Muscle layer of colon (tissue), 2 donors: ENCODE measurements around the gene ASB11.
A peak's percentile ranks its signal among the peaks of the same experiment; 100 is the strongest.

ENCODE experiments used
- H3K27ac ChIP-seq: one replicate; pipeline ENCODE4 v1.7.0; 2013; ENCODE audit warnings: low read depth, mild to moderate bottlenecking, low read length, moderate library complexity
- H3K27me3 ChIP-seq, 2 donors: one replicate each; pipeline ENCODE4 v1.7.0; 2013; ENCODE audit warnings: low read length in 2 of 2, mild to moderate bottlenecking in 2 of 2; ENCODE audit not compliant: insufficient read depth in 2 of 2, control insufficient read depth in 1 of 2
- H3K36me3 ChIP-seq: one replicate; pipeline ENCODE4 v1.7.0; 2013; ENCODE audit warnings: mild to moderate bottlenecking, low read length; ENCODE audit not compliant: insufficient read depth
- H3K4me1 ChIP-seq: one replicate; pipeline ENCODE4 v1.7.0; 2013; ENCODE audit warnings: mild to moderate bottlenecking, low read length; ENCODE audit not compliant: insufficient read depth
- H3K4me3 ChIP-seq, 2 donors: one replicate each; pipeline ENCODE4 v1.7.0; 2013; ENCODE audit warnings: low read length in 2 of 2, low read depth in 1 of 2, mild to moderate bottlenecking in 1 of 2, moderate library complexity in 1 of 2
- H3K9ac ChIP-seq: one replicate; pipeline ENCODE4 v1.7.0; 2013; ENCODE audit warnings: low read length
- H3K9me3 ChIP-seq: one replicate; pipeline ENCODE4 v1.7.0; 2013; ENCODE audit warnings: mild to moderate bottlenecking, low read length
- donor health status: abdominal sarcoma.
- donor health status: Adenocarcinoma of cecum.

ASB11 gene, protein sequence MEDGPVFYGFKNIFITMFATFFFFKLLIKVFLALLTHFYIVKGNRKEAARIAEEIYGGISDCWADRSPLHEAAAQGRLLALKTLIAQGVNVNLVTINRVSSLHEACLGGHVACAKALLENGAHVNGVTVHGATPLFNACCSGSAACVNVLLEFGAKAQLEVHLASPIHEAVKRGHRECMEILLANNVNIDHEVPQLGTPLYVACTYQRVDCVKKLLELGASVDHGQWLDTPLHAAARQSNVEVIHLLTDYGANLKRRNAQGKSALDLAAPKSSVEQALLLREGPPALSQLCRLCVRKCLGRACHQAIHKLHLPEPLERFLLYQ

DNA sequence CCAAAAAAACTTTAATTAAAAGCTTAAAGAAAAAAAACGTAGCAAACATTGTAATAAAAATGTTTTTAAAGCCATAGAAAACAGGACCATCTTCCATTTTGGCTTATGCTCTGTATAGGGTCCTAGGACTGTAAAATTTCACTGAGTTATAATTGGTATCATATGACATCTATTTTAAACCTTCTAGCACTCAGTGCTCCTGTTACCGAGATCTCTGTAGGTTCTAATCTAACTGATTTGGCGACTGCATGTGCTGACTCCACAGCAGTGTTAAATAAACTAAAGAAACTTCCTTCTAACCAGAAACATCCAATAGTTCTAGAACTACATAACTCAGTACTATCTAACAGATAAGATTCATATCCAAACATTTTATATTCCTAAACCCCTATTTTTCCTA lies at the start of gene ASB11:
TSS of gene ASB11 (minus strand) at position 132 of the 400 bp plus-strand sequence. CDS start at position 97, 35 bp downstream.
- Histone ChIP-seq H3K4me3 (no peak within 1 kb of the TSS), H3K27ac (no peak within 1 kb of the TSS), H3K9ac (no peak within 1 kb of the TSS)

DNA sequence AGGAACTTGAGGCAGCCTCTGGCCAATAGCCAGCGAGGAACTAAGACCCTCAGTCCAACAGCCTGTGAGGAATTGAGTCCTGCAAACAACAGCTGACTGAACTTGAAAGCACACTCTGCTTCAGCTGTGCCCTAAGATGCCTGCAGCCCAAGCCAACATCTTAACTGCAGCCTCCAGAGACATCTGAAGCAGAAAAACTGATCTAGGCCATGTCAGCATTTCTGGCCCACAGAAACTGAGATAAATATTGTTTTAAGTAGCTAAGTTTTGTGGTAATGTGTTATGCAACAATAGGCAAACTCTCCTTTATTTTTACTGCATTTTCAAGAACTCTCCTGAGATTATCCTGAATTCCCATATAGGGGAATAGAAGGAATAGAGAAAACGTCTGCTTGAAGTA lies 44.3 kb upstream of the ASB11 start:
- no peaks in the 10 kb centered on the region for H3K36me3 ChIP-seq
- H3K27me3 ChIP-seq, result no peaks in the 10 kb centered on the region

More for the DNA sequence above, at the start of gene ASB11:
- Histone ChIP-seq H3K4me1 (no peaks in the 10 kb centered on the region), H3K27me3 (no peaks in the 10 kb centered on the region), H3K36me3 (no peaks in the 10 kb centered on the region), H3K9me3 (no peaks in the 10 kb centered on the region)

DNA sequence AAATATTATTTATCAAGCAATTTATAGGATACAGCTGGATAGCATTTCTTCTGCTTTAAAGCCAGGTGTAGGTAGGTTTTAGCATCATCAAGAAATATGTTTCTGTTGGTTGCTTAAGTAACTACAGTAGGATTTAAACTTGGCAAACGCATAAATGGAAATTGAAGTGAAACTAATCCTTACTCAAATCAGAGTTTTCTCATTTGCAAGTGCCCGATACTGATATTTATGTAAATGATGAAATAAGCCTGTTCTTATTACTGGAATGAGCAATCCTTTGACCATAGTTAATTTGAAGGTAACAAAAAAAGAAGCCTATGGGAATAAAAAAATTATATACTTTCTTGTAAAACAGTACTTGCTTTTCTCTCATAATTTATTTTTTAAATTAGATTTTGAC lies 43.1 kb upstream of the ASB11 start:
- H3K9ac ChIP-seq, result no peak overlapping the region
- no peak overlapping the region for H3K27ac ChIP-seq
- H3K4me3 ChIP-seq, result no peak overlapping the region
- H3K9me3 ChIP-seq, result no peaks in the 10 kb centered on the region
- H3K36me3 ChIP-seq, result no peaks in the 10 kb centered on the region
- H3K4me1 ChIP-seq, result no peaks in the 10 kb centered on the region
- no peaks in the 10 kb centered on the region for H3K27me3 ChIP-seq

More for the DNA sequence above, 44.3 kb upstream of the ASB11 start:
- Histone ChIP-seq H3K9ac (no peak overlapping the region), H3K27ac (no peak overlapping the region), H3K4me1 (no peaks in the 10 kb centered on the region), H3K9me3 (no peaks in the 10 kb centered on the region), H3K4me3 (no peak overlapping the region)

DNA sequence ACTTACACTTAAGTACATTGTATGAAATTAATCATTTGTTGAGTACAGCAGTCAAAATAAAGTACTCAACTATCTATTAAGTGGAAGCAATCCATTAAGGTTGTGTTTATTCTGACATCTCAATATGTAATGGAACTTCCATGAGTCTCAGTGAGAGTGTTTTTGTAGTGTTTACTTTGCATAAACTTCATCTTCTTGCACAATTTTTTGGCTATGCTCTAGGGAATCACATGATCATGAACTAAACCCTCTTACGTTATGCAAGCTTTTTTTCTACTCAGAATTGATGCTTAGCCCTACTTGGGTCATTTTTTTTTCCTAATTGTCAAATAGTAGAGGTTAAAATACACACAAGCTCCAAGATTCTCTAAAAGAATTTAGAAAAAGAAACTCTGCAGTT lies 41.0 kb upstream of the ASB11 start:
- Histone ChIP-seq H3K36me3 (no peaks in the 10 kb centered on the region), H3K4me1 (no peaks in the 10 kb centered on the region), H3K4me3 (no peak overlapping the region), H3K9me3 (no peaks in the 10 kb centered on the region), H3K27me3 (no peaks in the 10 kb centered on the region), H3K9ac (no peak overlapping the region), H3K27ac (no peak overlapping the region)

DNA sequence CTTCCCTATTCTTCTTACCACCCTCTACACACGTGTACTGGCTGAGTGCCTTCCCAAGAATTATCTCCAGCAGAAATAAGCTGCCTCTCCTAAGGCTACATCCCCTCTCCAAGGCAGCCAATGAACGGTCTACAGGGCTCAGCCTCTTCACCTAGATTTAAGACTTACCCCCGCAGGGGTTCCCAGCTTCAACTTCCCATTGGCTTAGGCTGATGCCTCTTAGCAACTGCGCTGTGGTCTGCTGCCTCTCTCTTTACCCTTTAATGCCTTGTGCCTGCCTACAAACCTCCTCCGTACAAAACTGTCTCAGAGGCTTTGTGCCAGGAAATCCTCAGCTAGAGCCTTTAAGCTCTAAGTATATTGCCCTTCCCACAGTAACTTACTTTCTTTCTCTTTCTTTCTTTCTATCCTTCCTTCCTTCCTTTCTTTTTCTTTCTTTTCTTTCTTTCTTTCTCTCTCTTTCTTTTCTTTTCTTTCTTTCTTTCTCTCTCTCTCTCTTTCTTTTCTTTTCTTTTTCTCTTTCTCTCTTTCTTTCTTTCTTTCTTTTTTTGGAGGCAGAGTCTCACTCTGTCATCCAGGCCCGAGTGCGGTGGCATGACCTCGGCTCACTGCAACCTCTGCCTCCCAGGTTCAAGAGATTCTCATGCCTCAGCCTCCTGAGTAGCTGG lies 35.0 kb upstream of the ASB11 start:
- no peak overlapping the region for H3K9ac ChIP-seq
- H3K27me3 ChIP-seq, result no peaks in the 10 kb centered on the region

DNA sequence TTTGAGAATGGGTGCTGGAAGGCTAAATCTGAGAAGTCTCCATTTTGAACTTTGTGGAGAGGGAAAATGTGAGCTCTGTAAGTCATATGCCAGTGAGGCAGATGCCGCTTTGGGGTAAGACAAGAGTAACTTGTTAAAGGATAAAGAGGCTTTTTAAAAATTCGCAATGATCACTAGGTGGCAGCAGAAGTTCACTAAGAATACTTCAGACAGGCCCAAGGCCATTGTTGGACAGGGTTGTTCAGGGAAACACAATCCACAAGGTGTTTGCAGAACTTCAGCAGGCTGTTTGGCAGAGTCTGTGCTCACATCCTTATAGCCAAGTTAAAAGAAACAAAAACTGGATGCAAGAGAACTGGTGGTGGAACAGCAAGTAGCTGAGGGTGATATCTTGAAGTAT lies 33.6 kb upstream of the ASB11 start:
- Histone ChIP-seq H3K27ac (no peak overlapping the region), H3K9me3 (no peaks in the 10 kb centered on the region), H3K36me3 (no peaks in the 10 kb centered on the region), H3K27me3 (no peaks in the 10 kb centered on the region), H3K4me1 (no peaks in the 10 kb centered on the region), H3K4me3 (no peak overlapping the region), H3K9ac (no peak overlapping the region)

More for the DNA sequence above, 35.0 kb upstream of the ASB11 start:
- Histone ChIP-seq H3K4me1 (no peaks in the 10 kb centered on the region), H3K36me3 (no peaks in the 10 kb centered on the region), H3K27ac (no peak overlapping the region), H3K4me3 (no peak overlapping the region), H3K9me3 (no peaks in the 10 kb centered on the region)

DNA sequence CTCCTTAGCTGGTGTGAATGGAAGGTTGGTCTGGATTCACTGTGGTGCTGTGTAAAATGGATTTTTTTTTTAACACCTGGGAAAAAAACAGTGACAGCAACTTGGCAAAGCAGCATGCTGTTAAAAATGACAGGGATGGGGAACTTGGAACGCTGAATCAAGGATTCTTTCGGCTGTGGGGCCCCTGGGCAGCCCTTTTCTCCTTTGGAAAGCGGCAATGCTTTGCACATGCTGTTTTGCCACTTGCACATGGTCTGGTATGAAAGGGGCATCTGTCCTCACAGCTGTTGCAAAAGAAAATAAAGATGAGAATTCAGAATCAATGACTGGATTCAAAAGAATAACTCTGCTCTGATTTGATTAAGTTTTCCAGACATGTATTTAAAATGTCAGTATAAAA lies 30.5 kb upstream of the ASB11 start:
- Histone ChIP-seq H3K27ac (no peak overlapping the region), H3K9ac (no peak overlapping the region), H3K27me3 (no peaks in the 10 kb centered on the region), H3K4me1 (no peaks in the 10 kb centered on the region), H3K36me3 (no peaks in the 10 kb centered on the region), H3K4me3 (no peak overlapping the region), H3K9me3 (no peaks in the 10 kb centered on the region)

DNA sequence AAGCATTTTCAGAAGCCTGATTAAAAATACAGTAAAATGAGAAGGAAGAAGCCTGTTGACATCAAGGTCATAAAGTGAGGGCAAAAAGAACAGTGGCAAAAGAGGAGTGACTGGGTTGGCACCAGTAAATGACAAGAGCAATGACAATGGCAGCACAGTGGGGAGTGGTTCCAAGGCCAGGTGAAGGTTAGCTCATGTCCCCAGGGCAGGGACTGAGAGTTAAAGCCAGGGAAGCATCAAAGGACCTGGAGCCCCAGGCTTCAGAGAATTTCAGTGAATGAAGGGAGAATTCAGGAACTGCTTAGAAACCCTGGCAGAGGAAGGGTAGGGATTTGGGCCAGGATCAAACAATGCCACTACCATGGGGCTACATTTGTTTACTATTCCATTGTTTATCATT lies 28.7 kb upstream of the ASB11 start:
- Histone ChIP-seq H3K4me3 (no peak overlapping the region), H3K4me1 (no peaks in the 10 kb centered on the region), H3K27ac (no peak overlapping the region), H3K27me3 (no peaks in the 10 kb centered on the region), H3K9ac (no peak overlapping the region), H3K9me3 (no peaks in the 10 kb centered on the region), H3K36me3 (no peaks in the 10 kb centered on the region)

DNA sequence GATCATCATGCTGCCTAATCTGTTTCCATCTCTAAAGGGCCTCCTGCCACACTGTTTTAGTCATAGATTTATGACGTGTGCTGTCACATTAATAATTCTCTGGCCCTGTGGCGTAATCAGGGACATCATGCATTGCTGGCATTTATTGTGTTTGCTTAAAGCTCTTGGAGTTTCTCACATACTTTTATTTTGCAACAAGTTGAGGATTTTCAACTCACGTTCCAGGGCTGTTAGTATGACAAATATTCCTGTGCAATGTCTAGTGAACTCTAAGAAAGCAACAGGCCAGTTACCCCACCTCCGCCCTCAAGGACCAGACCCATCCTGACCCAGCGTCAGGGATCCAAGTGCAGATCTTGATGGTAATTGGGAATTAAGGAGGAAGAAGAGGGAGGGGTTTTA lies 27.6 kb upstream of the ASB11 start:
- Histone ChIP-seq H3K27me3 (peaks cover 0 to 2% of the 10 kb centered on the region in 2 donors), H3K27ac (no peak overlapping the region), H3K4me1 (no peaks in the 10 kb centered on the region), H3K4me3 (no peak overlapping the region), H3K9ac (no peak overlapping the region), H3K9me3 (no peaks in the 10 kb centered on the region), H3K36me3 (no peaks in the 10 kb centered on the region)

DNA sequence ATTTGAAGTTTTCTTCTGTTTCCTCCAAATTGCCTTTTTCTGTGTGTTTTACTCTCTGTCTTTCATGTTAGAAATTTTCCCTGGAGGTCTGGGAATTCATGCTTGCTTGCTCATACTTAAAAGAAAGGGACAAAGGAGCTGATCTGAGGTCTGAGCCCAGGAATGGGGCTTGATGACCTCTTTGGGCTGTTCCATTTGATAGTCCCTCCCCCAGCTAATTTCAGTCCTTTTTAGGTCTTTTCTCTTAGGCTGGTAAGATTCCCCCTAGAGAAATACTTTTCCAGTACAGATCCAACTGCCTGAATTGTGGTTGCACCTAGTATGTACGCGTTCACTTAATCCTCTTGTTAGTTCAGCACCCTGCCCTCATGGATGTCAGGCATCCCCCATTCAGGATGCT lies 25.4 kb upstream of the ASB11 start:
- no peak overlapping the region for H3K27ac ChIP-seq
- H3K9me3 ChIP-seq, result no peaks in the 10 kb centered on the region
- no peak overlapping the region for H3K4me3 ChIP-seq
- H3K9ac ChIP-seq, result no peak overlapping the region
- H3K4me1 ChIP-seq, result no peaks in the 10 kb centered on the region
- H3K27me3 ChIP-seq, result peaks cover 0 to 4% of the 10 kb centered on the region in 2 donors
- no peaks in the 10 kb centered on the region for H3K36me3 ChIP-seq

DNA sequence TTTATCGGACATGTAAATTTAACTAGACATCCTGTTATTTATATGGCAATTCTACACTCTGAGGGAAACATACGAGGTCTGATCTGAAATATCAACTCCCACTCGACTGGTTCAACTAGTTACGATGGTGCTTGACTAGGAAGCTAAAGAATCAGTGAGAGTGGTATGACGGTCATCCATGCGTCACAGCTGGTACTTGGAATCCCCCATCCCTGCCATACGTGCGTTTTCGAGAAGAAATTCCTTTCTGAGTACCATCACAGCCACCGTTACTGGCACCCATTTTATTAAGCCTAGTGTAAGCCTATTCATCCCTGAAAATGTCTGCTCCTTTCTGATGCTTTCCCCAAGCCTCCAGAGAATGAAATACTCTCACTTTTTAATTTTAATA lies 20.6 kb upstream of the ASB11 start:
- Histone ChIP-seq H3K27me3 (peaks cover 4 to 6% of the 10 kb centered on the region in 2 donors), H3K36me3 (no peaks in the 10 kb centered on the region), H3K9me3 (no peaks in the 10 kb centered on the region), H3K27ac (no peak overlapping the region), H3K9ac (no peak overlapping the region), H3K4me3 (peak overlapping the region; percentile 30 to 42), H3K4me1 (no peaks in the 10 kb centered on the region)
